H4 (cell line): ENCODE measurements around the gene UNC13A. TPM values are rescaled to one million over a fixed set of nuclear protein-coding genes. Genes with fewer than 3 reads are reported as not detected.

Experiments
- DNase-seq: peaks from one replicate; pipeline ENCODE4 v3.0.0-alpha.2; 2015; ENCODE audit warnings: low spot score
- total RNA-seq: library from RNA; depleted of rRNA; stranded (reverse); fragments of >200 nt; shearing (Covaris generic); gene quantifications from 2 replicates; pipeline ENCODE4 v1.2.3, GENCODE V29; 2014; rRNA removed

UNC13A gene
- 0.04 TPM in 1 of 2 replicates, not detected in the other for total RNA-seq

- DNase-seq = no peak
Observed at GRCh38 chr19:17687857-17688784, at the start of gene UNC13A. TSS of gene UNC13A (minus strand) at chr19:17688354. CDS start at chr19:17688199, 155 bp downstream.

GRCh38 chr19:17737690-17738153 lies 49.6 kb upstream of the UNC13A start:
- DNase-seq = peak; percentile 57

DNA sequence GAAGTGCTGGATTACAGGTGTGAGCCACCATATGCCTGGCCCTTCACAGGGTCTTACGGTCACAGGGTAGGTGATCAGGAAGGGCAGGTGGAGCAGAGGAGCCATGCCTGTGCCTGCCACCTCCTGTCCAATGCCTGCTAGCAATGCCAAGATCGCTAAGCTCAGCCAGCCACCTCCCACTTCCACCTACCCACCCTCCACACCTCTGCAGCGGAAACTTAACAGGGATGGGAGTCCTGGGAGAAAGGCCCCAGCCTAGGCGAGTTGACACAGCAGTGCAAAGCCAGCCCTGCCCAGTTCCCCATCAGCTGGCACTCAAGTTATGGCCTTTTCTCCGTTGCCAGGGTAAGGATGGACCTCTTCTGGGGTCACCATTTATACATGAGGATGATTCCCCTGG lies 47.3 kb upstream of the UNC13A start:
- no peak for DNase-seq

DNA sequence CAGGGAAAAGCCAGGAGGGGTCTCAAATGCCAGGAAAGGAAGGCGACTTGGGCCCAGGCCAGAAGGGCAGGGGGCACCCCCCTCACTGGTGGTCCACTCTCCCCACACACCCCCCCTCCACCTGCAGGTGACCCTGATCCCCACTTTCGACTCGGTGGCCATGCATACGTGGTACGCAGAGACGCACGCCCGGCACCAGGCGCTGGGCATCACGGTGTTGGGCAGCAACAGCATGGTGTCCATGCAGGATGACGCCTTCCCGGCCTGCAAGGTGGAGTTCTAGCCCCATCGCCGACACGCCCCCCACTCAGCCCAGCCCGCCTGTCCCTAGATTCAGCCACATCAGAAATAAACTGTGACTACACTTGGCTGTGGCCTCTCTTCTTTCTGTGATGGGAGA lies 46.0 kb upstream of the UNC13A start:
- no peak for DNase-seq

DNA sequence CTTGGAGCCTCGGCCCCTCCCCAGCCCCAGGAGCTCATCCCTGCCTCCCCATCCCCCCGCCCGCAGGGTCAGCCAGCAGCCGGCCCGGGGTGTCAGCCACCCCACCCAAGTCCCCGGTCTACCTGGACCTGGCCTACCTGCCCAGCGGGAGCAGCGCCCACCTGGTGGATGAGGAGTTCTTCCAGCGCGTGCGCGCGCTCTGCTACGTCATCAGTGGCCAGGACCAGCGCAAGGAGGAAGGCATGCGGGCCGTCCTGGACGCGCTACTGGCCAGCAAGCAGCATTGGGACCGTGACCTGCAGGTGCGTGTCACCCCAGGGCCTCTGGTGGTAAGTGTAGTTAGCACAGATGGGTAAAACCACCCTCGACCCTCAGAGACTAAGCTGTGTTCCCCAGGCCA lies 45.0 kb upstream of the UNC13A start:
- DNase-seq = no peak

- DNase-seq = no peak
Observed at GRCh38 chr19:17727843-17728242, 39.7 kb upstream of the UNC13A start.

- no peak for DNase-seq
Observed at GRCh38 chr19:17726964-17727773, 39.0 kb upstream of the UNC13A start.

GRCh38 chr19:17726136-17726741 lies 38.1 kb upstream of the UNC13A start:
- DNase-seq = no peak

DNA sequence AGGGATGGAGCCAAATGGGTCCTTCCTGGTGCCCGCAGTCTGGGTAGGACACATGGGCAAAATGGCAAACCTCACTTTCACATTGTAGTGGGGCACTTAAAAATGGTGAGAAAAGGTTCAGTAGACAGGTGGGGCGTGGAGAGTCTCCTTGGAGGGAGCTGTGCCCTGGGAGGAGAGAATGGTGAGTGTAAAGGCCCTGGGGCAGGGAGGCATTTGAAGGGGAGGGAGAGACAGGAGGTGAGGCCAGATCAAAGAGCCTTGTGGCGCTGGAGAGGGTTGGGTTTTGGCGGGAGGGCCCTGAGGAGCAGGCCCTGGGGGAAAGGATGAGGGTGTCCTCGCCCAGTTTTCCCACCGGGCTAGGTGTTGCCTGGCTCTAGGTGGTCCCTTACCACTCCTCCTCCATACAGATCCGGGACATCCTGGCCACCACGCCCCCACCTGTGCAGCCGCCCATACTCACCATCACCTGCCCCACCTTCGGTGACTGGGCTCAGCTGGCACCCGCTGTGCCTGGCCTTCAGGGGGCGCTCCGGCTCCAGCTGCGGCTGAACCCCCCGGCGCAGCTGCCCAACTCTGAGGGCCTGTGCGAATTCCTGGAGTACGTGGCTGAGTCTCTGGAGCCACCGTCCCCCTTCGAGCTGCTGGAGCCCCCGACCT lies 37.4 kb upstream of the UNC13A start:
- DNase-seq = no peak

GRCh38 chr19:17724655-17725054 lies 36.5 kb upstream of the UNC13A start:
- DNase-seq = no peak

DNA sequence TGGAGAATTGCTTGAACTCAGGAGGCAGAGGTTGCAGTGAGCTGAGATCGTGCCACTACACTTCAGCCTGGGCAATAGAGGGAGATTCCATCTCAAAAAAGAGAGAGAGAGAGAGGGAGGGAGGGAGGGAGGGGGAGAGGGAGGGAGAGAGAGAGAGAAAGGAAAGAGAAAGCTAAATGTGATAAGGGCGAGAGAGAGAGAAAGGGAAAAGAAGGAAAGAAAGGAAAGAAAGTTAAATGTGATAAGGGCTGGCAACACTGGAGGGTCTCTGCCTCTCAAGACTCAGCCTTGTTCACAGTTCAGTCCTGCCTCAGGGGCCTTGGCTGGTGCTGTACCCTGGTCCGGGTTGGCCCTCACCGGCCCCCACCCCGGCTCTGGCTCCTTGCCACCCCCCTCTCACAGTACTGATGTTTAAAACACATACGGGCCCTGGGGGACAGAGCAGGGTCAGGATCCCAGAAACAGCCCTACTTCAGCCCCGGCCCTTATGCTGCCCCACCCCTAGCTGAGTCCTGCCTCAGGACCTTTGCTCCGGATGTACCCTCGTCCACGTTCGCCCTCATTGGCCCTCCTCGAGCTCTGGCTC lies 34.6 kb upstream of the UNC13A start:
- no peak for DNase-seq

DNA sequence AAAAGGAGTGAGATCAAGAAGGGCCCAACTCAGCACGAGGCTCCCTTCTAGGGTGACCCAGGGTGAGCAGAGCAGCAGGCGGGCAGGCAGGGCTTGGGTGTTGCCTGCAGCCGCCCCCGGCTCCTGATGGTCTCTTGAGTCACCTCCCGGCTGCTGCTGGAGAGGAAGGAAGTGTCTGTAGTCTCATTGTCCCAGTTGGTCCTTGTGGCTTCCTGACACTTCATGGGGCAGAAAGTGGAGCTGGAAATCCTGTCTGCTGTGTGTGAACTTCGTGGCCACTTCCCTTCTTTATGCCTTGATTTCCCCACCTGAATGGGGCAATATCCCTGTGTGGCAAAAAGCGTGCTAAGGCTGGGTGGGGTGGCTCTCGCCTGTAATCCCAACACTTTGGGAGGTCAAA lies 33.7 kb upstream of the UNC13A start:
- no peak for DNase-seq

GRCh38 chr19:17721111-17721628 lies 33.0 kb upstream of the UNC13A start:
- DNase-seq = no peak

GRCh38 chr19:17720440-17720839 lies 32.3 kb upstream of the UNC13A start:
- DNase-seq = no peak

- DNase-seq = no peak
Observed at GRCh38 chr19:17719730-17720400, 31.7 kb upstream of the UNC13A start.

- peak; percentile 43 for DNase-seq
Observed at GRCh38 chr19:17718947-17719711, 31.0 kb upstream of the UNC13A start, which contains the start of gene MAP1S. TSS of gene MAP1S (plus strand) at chr19:17719480. CDS start at chr19:17719503, 23 bp downstream.

GRCh38 chr19:17718550-17718946 lies 30.4 kb upstream of the UNC13A start:
- DNase-seq = no peak

GRCh38 chr19:17716309-17716929 lies 28.3 kb upstream of the UNC13A start:
- DNase-seq = no peak

DNA sequence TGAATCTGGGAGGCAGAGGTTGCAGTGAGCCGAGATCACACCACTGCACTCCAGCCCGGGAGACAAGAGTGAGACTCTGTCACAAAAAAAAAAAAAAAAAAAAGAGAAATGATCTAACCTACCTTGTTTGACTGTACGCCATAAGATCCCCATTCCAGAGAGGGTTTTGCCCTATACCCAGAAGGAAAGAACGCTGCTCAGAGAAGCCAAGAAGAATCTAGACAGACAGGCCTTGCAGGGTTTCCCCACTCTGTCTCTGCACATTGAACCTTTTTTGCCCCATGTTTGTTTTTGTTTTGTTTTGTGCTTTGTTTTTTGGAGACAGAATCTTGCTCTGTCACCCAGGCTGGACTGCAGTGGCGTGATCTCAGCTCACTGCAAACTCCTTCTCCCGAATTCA lies 23.7 kb upstream of the UNC13A start:
- DNase-seq = no peak
